HUDEP-2 (cell line): ENCODE measurements around the gene CWH43.
"Not testable (repeated sequence)": the region's sequence is repeated elsewhere in the genome, so short reads cannot be mapped to it uniquely, and the experiment has no call there.

Source experiments
- DNase-seq, 76 experiments: peaks; one replicate each; lab custom pipeline; 2025; ENCODE audit not compliant: unreplicated experiment in 76 of 76; lab: John Stamatoyannopoulos, UW

Gene CWH43

GRCh38 chr4:48974979-48975640, 11.0 kb upstream of the CWH43 start:
- no peak for DNase-seq

GRCh38 chr4:48976041-48976440, 10.0 kb upstream of the CWH43 start:
- no peak for DNase-seq

GRCh38 chr4:48979914-48980579, 6.0 kb upstream of the CWH43 start:
- DNase-seq: no peak

- DNase-seq: not testable (repeated sequence)
These were observed 2.1 kb upstream of the CWH43 start for GRCh38 chr4:48984005-48984404.

GRCh38 chr4:48985602-48985975, 486 bp upstream of the CWH43 start:
- no peak for DNase-seq

- DNase-seq: no peak
These were observed 634 bp downstream of the CWH43 start for GRCh38 chr4:48986654-48987164.

GRCh38 chr4:48989461-48990203, 3.6 kb downstream of the CWH43 start:
- no peak for DNase-seq

- no peak for DNase-seq
These were observed 5.3 kb downstream of the CWH43 start for GRCh38 chr4:48991357-48991756.

GRCh38 chr4:48997962-48998361, 11.9 kb downstream of the CWH43 start:
- DNase-seq: no peak

- no peak for DNase-seq
These were observed 12.4 kb downstream of the CWH43 start for GRCh38 chr4:48998440-48998839.

GRCh38 chr4:49000806-49001205, 14.7 kb downstream of the CWH43 start:
- DNase-seq: no peak

- DNase-seq: no peak
These were observed 16.9 kb downstream of the CWH43 start for GRCh38 chr4:49002931-49003330.

GRCh38 chr4:49018718-49019295, 32.7 kb downstream of the CWH43 start:
- no peak for DNase-seq

- DNase-seq: peak in 21 of 76 experiments; percentile 0 to 47 (median 7)
These were observed 46.5 kb downstream of the CWH43 start for GRCh38 chr4:49032440-49033161.

- no peak for DNase-seq
These were observed 50.5 kb downstream of the CWH43 start for GRCh38 chr4:49036528-49036927.

- DNase-seq: no peak
These were observed 58.2 kb downstream of the CWH43 start for GRCh38 chr4:49044270-49044669.

- DNase-seq: no peak
These were observed 72.2 kb downstream of the CWH43 start for GRCh38 chr4:49058306-49058705.

- DNase-seq: no peak
These were observed 77.6 kb downstream of the CWH43 start for GRCh38 chr4:49063670-49064069.

GRCh38 chr4:49072196-49072595, 86.1 kb downstream of the CWH43 start:
- not testable (repeated sequence) for DNase-seq

GRCh38 chr4:49091883-49092282, 105.8 kb downstream of the CWH43 start:
- not testable (repeated sequence) for DNase-seq
